Activated CD8-positive, alpha-beta memory T cell treated with anti-CD3 and anti-CD28 coated beads, Interleukin-2, amount 50 U/mL, for 1 hour (primary cell): ENCODE data around the gene VPS13D.

Experiments
- DNase-seq: peaks from one replicate; pipeline ENCODE4 v3.0.0-alpha.2; 2020; ENCODE audit errors: extremely low read depth

VPS13D gene

GRCh38 chr1:12404918-12405317 is 175.1 kb downstream of the VPS13D start:
- DNase-seq: no peak

- no peak for DNase-seq
Measured at GRCh38 chr1:12405325-12406210, 175.7 kb downstream of the VPS13D start.

DNA sequence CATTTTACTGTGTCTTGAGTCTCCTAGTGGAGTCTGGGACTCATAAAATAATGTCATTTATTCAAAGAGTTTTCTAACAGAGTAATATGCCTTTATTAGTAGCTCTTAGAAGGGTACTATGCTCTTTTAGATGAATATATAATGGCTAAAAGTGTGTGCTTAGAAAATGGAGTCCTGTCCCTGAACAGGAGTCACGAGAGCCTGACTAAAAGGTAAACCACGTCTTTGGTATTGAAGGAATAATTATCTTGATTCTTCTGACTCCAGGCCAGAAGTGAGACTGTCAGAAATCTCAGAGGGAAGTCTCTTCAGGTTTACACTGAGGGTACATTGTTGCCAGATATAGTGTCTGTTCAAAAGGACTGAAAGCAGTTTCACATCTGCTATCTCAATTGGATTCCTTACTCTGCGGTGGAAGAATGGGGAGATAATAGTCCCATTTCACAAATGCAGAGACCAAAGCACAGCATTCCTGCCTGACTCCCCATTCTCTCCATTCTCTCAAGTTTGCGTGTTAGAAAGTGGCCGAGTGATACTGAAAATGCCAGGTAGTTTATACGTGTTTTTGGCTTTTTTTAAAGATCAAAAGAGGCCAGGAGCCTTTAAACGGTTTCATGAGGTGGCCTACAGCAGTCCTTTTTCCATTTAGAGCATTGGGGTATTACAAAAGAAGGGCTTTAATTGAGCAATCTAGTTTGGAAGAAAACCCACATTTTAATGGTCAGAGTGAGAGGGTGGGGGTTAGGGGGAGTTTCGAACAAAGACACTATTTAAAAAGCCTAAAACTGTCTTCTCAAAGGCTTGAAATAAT is 176.6 kb downstream of the VPS13D start:
- no peak for DNase-seq

DNA sequence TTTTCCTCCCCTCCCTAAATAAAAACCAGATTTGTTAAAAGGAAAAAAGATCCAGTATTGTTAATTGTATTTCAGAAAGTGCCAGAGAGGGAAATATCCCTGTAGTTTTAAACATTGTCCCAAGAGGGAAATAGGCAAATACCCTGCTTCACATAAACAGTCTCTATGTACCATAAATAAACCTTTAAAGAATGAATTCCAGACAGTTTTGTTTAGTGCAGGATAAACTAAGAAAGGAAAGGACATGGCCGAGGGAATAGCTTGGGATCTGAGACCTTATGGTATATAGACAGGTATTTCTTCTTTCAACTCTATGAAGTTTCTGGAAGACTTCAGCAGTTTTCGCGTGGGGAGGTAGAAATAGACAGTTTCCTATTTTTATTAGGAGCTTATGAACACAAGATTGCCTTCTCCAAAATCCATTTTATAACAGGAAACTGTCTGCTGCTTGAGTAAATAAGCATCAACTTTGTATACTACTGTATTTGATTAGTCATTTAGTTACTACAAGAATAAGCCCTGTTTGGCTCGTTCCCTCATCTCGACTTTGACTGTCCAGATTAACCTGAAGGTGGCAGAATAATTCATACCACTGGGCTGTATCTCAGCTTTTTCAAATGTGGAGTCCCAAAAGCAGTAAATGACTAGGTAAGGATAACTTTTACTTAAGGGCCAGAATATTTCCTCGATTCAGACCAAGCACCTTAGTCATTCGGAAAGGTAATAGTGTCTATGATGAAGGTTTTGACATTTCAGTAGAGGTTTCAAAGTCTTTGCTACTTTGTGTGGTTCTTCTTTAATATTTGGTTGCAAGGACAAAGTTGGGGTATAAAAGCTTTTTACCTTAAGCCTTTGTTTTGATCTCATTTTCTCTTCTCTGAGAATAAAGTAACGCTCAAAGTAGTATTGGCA is 177.5 kb downstream of the VPS13D start:
- DNase-seq: no peak

DNA sequence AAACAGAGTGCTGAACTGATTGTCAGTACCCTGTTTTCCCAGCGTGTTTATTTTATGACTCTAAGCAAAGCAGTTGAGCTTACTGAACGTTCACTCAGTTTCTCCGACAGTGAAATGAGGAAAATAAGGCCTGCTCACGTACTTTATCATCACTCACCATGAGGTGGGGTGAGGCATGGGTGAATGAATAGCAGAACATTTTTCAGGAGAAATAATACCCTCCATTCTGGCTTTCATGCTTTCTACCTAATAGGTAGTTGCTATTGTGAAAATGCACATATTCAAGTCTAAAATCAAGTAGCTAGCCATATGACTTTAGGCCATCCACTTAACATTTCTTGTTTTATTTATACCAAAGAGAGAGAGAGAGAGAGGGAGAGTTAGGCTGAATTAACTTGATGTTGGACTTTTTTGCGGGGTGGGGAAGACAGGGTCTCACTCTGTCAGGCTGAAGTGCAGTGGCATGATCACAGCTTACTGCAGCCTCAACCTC is 178.2 kb downstream of the VPS13D start:
- no peak for DNase-seq

DNA sequence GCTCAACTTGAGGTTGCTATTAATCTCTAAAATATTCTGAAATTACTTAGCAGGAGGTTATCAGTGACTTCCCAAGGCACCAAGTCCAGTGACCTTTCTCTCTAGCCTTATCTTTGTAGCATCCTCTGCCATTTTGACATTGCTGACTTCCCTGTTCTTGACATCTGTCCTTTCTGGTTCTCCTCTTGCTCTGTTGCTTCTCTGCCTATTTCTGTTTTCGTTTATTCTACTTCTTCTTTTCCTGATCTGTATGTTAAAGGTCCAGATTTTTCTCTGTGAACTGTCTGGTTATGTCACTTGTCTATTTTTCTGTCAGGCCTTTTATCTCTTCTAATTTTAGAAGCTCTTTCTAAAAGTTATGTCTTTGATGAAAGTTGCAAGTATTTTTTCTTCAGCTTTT is 178.8 kb downstream of the VPS13D start:
- DNase-seq: no peak

DNA sequence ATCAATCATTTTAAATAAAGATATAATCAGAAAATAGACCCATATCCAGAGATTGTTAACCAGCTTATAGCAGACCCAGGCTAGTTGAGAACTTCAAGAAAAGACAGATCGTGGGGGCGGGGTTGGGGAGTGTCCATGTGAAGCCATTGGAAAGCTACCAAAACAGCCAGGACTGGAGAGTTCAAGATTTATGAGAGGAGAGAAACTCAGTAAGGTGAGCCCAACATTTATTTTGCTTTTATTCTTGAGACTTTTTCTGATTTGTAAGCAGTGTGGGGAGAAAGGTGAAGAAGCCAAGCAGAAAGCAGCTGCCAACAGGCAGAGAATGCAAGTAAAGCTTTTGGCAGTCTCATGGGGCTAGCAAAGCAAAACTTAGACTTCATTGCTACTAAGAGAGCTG is 179.9 kb downstream of the VPS13D start:
- DNase-seq: no peak

GRCh38 chr1:12410351-12410750 is 180.5 kb downstream of the VPS13D start:
- DNase-seq: no peak

- DNase-seq: no peak
Measured at GRCh38 chr1:12411098-12411497, 181.3 kb downstream of the VPS13D start.

- DNase-seq: no peak
Measured at GRCh38 chr1:12411747-12412146, 181.9 kb downstream of the VPS13D start.

- no peak for DNase-seq
Measured at GRCh38 chr1:12412439-12412838, 182.6 kb downstream of the VPS13D start.

DNA sequence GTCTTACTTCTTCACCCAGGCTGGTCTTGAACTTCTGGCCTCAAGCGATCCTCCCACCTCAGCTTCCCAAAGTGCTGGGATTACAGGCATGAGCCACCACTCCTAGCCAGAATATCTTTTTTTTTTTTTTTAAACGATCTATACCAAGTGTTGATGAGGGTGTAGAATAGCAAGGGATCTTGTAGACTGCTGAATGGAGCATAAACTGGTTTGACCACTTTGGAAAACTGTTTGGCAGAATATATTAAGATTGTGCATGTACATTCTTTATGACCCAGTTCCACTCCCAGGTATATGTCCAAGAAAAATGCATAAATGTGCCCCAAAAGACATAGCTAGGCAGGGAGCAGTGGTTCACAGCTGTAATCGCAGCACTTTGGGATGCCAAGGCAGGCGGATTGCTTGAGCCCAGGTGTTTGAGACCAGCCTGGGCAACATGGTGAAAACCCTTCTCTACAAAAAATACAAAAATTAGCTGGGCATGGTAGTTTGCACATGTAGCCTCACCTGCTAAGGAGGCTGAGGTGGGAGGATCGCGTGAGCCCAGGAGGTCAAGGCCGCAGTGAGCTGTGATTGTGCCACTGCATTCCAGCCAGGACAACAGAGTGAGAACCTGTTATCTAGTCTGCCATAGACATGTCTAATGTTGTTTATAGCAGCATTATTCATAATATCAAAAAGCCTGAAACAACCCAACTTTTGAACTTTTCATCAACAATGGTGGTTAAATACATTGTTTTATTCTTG is 184.0 kb downstream of the VPS13D start:
- no peak for DNase-seq

- no peak for DNase-seq
Measured at GRCh38 chr1:12414444-12415018, 184.7 kb downstream of the VPS13D start.

GRCh38 chr1:12415038-12415466 is 185.2 kb downstream of the VPS13D start:
- DNase-seq: no peak

GRCh38 chr1:12416101-12416500 is 186.3 kb downstream of the VPS13D start:
- no peak for DNase-seq

DNA sequence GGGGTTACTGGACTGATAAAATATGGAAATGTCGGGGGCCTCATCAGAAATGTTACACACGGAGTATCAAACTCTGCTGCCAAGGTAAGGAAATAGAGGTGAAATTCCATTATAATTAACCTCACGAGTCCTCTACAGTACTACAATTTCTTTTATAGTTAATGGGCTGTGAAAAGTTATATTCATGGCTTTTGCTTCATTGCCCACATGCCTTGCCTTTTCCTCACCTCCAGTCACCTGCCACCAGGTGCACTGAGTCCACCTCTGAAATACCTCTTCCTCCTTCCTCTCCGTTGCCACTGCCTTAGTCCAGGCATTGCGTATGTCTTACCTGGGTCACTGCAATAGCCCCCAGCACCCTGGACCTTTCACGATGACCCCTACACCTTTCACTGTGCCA is 186.9 kb downstream of the VPS13D start:
- DNase-seq: no peak

DNA sequence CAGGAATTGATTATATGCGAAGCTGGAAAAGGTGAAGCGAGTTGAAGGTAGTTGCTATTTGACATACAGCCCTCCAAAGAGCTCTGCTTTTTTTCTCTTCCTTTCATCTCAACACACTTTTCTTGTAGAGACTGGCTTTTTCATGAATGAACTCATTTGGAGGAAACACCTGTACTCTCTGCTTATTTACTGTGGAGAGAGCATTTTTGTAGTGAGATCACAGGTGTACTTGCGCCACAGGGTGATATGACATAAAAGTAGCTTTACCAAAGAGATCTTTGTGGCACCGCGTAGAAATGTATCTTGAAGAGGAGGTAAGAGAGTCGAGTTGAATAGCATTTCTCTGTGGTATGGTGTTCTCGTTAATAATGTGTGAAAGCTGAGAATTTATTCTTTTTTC is 187.6 kb downstream of the VPS13D start:
- no peak for DNase-seq

- no peak for DNase-seq
Measured at GRCh38 chr1:12420171-12420570, 190.3 kb downstream of the VPS13D start.

DNA sequence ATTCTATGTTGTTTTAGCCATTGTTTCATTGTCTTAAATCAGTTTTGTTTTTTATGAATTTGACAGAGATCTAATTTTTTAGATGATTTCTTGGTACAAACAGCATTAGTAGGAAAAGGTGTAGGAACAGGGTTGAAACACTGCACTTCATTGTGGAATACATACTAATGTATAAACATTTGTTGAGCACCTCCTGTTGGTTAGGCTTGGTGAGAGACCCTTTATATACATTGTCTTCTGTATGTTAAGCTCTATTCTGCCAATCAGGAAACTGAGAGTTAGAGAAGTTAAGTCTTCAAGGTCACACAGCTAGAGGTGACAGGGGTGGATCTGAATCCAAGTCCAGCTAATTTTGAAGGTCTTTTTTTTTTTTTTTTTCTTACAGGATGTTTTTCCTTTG is 192.7 kb downstream of the VPS13D start:
- no peak for DNase-seq

DNA sequence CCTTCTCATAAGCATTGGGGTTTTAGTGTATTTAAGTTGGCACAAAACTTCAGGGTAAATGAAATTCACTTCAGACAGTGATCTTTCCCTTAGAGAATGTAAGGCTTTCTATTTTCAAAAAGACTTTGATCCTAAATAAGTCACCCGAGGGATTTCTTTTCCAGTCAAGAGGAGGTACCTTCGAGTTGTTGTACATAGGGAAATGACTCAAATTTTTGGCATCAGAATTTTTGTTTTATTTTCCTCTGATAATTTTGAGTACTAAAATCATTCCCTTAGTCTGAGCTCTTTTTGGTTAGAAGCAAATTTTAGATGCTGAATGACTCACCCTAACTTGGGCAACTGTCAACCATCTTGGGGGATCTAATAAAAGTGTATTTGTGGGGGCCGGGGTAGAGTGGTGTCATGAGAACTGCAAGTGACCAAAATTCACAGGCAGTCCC is 194.3 kb downstream of the VPS13D start:
- DNase-seq: no peak

DNA sequence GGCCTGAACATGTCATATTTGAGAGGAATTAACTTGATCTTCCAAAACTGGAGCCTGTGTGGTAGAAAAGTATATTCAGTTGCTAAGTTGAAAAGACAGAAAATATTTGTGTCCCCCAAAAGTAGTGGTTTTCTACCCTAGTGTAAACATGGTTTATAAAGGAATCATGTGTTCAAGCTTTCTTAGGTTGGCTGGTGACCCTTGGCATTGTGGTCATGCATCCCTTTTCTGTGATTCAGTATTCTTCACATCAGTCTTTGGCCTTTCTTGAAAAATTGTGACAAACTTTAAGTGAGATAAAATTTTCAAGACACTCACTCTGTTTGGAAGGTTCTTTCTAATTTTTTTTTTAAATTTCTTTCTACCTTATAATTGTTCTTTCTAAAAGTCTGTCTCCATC is 195.0 kb downstream of the VPS13D start:
- no peak for DNase-seq
